Measurements from ENCODE around the gene SLCO1C1. TPM values are rescaled to one million over a fixed set of nuclear protein-coding genes. Genes with fewer than 3 reads are reported as not detected.

SLCO1C1 gene
- polyA plus RNA-seq, 1 donor (not counting 4 experiments of a cell fraction or from before 2014, with no cell fraction given): not detected

- no peak overlapping the region for H3K27ac ChIP-seq (ENCODE audit: control insufficient read depth, insufficient read depth, low read length)
- no peaks in the 10 kb centered on the region for H3K36me3 ChIP-seq (ENCODE audit: control insufficient read depth in 2 of 2, extremely low read depth in 1 of 2, insufficient read depth in 2 of 2, low read length in 2 of 2)
- FAIRE-seq (no peak), DNase-seq (ENCODE audit: low read depth, low spot score) (no peak)
- dilution Hi-C loops (cut with MboI; ENCODE audit: extremely low pct_ligation_motif_present, low sequenced_read_pairs): no loop called here
- no peaks in the 10 kb centered on the region for H3K4me1 ChIP-seq (ENCODE audit: control insufficient read depth, extremely low read depth, insufficient read depth, low read length)
- no peak for TF ChIP-seq EZH2 (IDR thresholded peaks at IDR 0.05; ENCODE audit: low read length)
- no peak for TF ChIP-seq CTCF (optimal IDR thresholded peaks at IDR 0.05 in 1 of 3, IDR thresholded peaks at IDR 0.05 in 1 of 3, conservative IDR thresholded peaks at IDR 0.05 in 1 of 3; ENCODE audit: extremely low read depth in 1 of 3, insufficient read depth in 2 of 3, low read length in 3 of 3)
- no peaks in the 10 kb centered on the region for H3K27me3 ChIP-seq (ENCODE audit: control insufficient read depth, extremely low read depth, insufficient read depth, low read length)
- no peaks in the 10 kb centered on the region for H3K9me3 ChIP-seq (ENCODE audit: control insufficient read depth, low read depth, low read length)
- H2AFZ ChIP-seq (ENCODE audit: control insufficient read depth, low read length): no peak overlapping the region
- no peaks in the 10 kb centered on the region for H4K20me1 ChIP-seq (ENCODE audit: control insufficient read depth, extremely low read depth, insufficient read depth, low read length)
- no peaks in the 10 kb centered on the region for H3K79me2 ChIP-seq (ENCODE audit: control insufficient read depth, insufficient read depth, low read length)
- H3K4me2 ChIP-seq (ENCODE audit: control insufficient read depth, extremely low read depth, insufficient read depth, low read depth, low read length): no peak overlapping the region
- no peak overlapping the region for H3K4me3 ChIP-seq (ENCODE audit: control insufficient read depth in 2 of 3, extremely low read depth in 1 of 3, insufficient read depth in 2 of 3, low read depth in 1 of 3, low read length in 3 of 3)
- H3K9me1 ChIP-seq (ENCODE audit: control insufficient read depth, extremely low read depth, insufficient read depth, low read length): no peaks in the 10 kb centered on the region
- no peak overlapping the region for H3K9ac ChIP-seq (ENCODE audit: control insufficient read depth, extremely low read depth, insufficient read depth, low read length)
These were observed 23.2 kb downstream of the SLCO1C1 start for GRCh38 chr12:20718294-20718693.

GRCh38 chr12:20722142-20722541 lies 27.0 kb downstream of the SLCO1C1 start:
- no peaks in the 10 kb centered on the region for H3K27me3 ChIP-seq (ENCODE audit: control insufficient read depth, extremely low read depth, insufficient read depth, low read length)
- no peak overlapping the region for H3K27ac ChIP-seq (ENCODE audit: control insufficient read depth, insufficient read depth, low read length)
- no peak overlapping the region for H3K9ac ChIP-seq (ENCODE audit: control insufficient read depth, extremely low read depth, insufficient read depth, low read length)
- no peak overlapping the region for H3K4me2 ChIP-seq (ENCODE audit: control insufficient read depth, extremely low read depth, insufficient read depth, low read depth, low read length)
- no peaks in the 10 kb centered on the region for H4K20me1 ChIP-seq (ENCODE audit: control insufficient read depth, extremely low read depth, insufficient read depth, low read length)
- no peaks in the 10 kb centered on the region for H3K36me3 ChIP-seq (ENCODE audit: control insufficient read depth in 2 of 2, extremely low read depth in 1 of 2, insufficient read depth in 2 of 2, low read length in 2 of 2)
- no peaks in the 10 kb centered on the region for H3K9me3 ChIP-seq (ENCODE audit: control insufficient read depth, low read depth, low read length)
- TF ChIP-seq EZH2 (IDR thresholded peaks at IDR 0.05; ENCODE audit: low read length) (no peak), CTCF (optimal IDR thresholded peaks at IDR 0.05 in 1 of 3, IDR thresholded peaks at IDR 0.05 in 1 of 3, conservative IDR thresholded peaks at IDR 0.05 in 1 of 3; ENCODE audit: extremely low read depth in 1 of 3, insufficient read depth in 2 of 3, low read length in 3 of 3) (no peak)
- dilution Hi-C loops (cut with MboI; ENCODE audit: extremely low pct_ligation_motif_present, low sequenced_read_pairs): no loop called here
- H2AFZ ChIP-seq (ENCODE audit: control insufficient read depth, low read length): no peak overlapping the region
- no peaks in the 10 kb centered on the region for H3K79me2 ChIP-seq (ENCODE audit: control insufficient read depth, insufficient read depth, low read length)
- no peak for DNase-seq (ENCODE audit: low read depth, low spot score)
- H3K4me3 ChIP-seq (ENCODE audit: control insufficient read depth in 2 of 3, extremely low read depth in 1 of 3, insufficient read depth in 2 of 3, low read depth in 1 of 3, low read length in 3 of 3): no peak overlapping the region
- H3K4me1 ChIP-seq (ENCODE audit: control insufficient read depth, extremely low read depth, insufficient read depth, low read length): no peaks in the 10 kb centered on the region
- no peak for FAIRE-seq
- no peaks in the 10 kb centered on the region for H3K9me1 ChIP-seq (ENCODE audit: control insufficient read depth, extremely low read depth, insufficient read depth, low read length)
